ENCODE measurements around the gene NOC3L. TPM values are rescaled to one million over a fixed set of nuclear protein-coding genes. Genes with fewer than 3 reads are reported as not detected.

The NOC3L gene
- total and polyA plus RNA-seq, 2 of the 4 experiments (the other 2 are of a cell fraction) = 11.9 to 26.5 TPM

GRCh38 chr10:94320285-94320914 is 42.3 kb downstream of the NOC3L start:
- no peak overlapping the region for H3K27ac ChIP-seq (ENCODE audit: insufficient read depth, low read length)
- no peak overlapping the region for H4K5ac ChIP-seq (ENCODE audit: low read depth, low read length)
- no peak overlapping the region for H2AFZ ChIP-seq (replicated peaks; ENCODE audit: low read length, poor library complexity)
- peaks cover 7% of the 10 kb centered on the region for H3K36me3 ChIP-seq (ENCODE audit: control insufficient read depth, insufficient read depth, low read length)
- H3K4me3 ChIP-seq (ENCODE audit: insufficient read depth, low read depth, low read length) = no peak overlapping the region
- H3K4me2 ChIP-seq (ENCODE audit: low read depth, low read length) = no peak overlapping the region
- no peak overlapping the region for H3K23ac ChIP-seq (ENCODE audit: low read depth, low read length)
- no peak overlapping the region for H2BK120ac ChIP-seq (ENCODE audit: low read depth, low read length)
- peaks cover 2% of the 10 kb centered on the region; the same call in 1 of the 2 replicates for H3K4me1 ChIP-seq (ENCODE audit: control insufficient read depth, insufficient read depth, low read length)
- peak; percentile 87 for TF ChIP-seq CTCF (conservative IDR thresholded peaks at IDR 0.05; ENCODE audit: low read depth, low read length)
- 0 out of 2 replicates have a peak, but pooled peaks have one; percentile 30 for TF ChIP-seq POLR2A (IDR thresholded peaks at IDR 0.05; ENCODE audit: low read depth, low read length)
- peak; percentile 91 for TF ChIP-seq RAD21 (IDR thresholded peaks at IDR 0.05; ENCODE audit: low read length)
- TF ChIP-seq RCOR1 (IDR thresholded peaks at IDR 0.05; ENCODE audit: insufficient replicate concordance, low read length) = no peak
- peak; percentile 97 for TF ChIP-seq SMC3 (IDR thresholded peaks at IDR 0.05; ENCODE audit: low read depth, low read length)
- no peaks in the 10 kb centered on the region for H3K79me1 ChIP-seq (ENCODE audit: low read depth in 1 of 2, low read length in 2 of 2)
- no peak overlapping the region for H3K56ac ChIP-seq (ENCODE audit: extremely low read depth, insufficient read depth, low read length)
- ChIA-PET POLR2A (ENCODE audit: unreplicated experiment) (no interaction called here), CTCF (interaction anchor here (0.6 to 2.8 kb wide), 15 partner anchors 9 to 404 kb away, joined by 3 to 26 read pairs (median 4); no protein-coding TSS in a partner anchor)
- 0% methylated on average over 1 of the region's 2 CpGs; no CpG with 5 or more reads in 1 of the 2 experiments for WGBS, 2 experiments (ENCODE audit: extremely low coverage in 2 of 2, insufficient read length in 1 of 2)
- no peaks in the 10 kb centered on the region for H4K20me1 ChIP-seq (ENCODE audit: insufficient read depth, low read length)
- no peak overlapping the region for H3K4ac ChIP-seq (ENCODE audit: low read depth, low read length)
- dilution Hi-C loops (cut with HindIII; ENCODE audit: low sequenced_read_pairs, unreplicated experiment) = no loop called here
- no peaks in the 10 kb centered on the region for H3K27me3 ChIP-seq (ENCODE audit: control insufficient read depth, insufficient read depth, low read length)
- H3K9ac ChIP-seq (ENCODE audit: low read depth, low read length) = no peak overlapping the region
- ATAC-seq (ENCODE audit: low read depth) (peak; percentile 64), DNase-seq (peak; percentile 52)
- H2AK5ac ChIP-seq (ENCODE audit: low read depth, low read length) = no peak overlapping the region
- H2BK20ac ChIP-seq (ENCODE audit: low read depth, low read length) = no peak overlapping the region
- BruUV-seq (replicated peaks) = no TSS peak
- no peak overlapping the region for H3K18ac ChIP-seq (ENCODE audit: low read depth, low read length)
- in situ Hi-C loops (cut with MboI; ENCODE audit: low sequenced_read_pairs) = loop anchor here (5.0 kb wide), 1 partner anchor 403 kb away; no protein-coding TSS in a partner anchor
- peaks cover 2% of the 10 kb centered on the region; the same call in 1 of the 2 replicates for H3K9me1 ChIP-seq (ENCODE audit: insufficient read depth, low read length)
- H2AK9ac ChIP-seq (replicated peaks; ENCODE audit: low read depth, low read length, poor library complexity) = no peak overlapping the region
- no peak overlapping the region for H2BK15ac ChIP-seq (ENCODE audit: low read depth, low read length)
- H3K9me3 ChIP-seq (ENCODE audit: control insufficient read depth, insufficient read depth, low read length) = no peaks in the 10 kb centered on the region
- no peak overlapping the region for H2BK5ac ChIP-seq (ENCODE audit: low read depth, low read length, poor library complexity, severe bottlenecking)
- H3K14ac ChIP-seq (replicated peaks; ENCODE audit: low read depth, low read length) = no peak overlapping the region
- intact Hi-C loops (cut with micrococcal nuclease) = loop anchor here (1.0 to 2.0 kb wide), 4 partner anchors 124 to 499 kb away; no protein-coding TSS in a partner anchor
- no peak overlapping the region for H4K8ac ChIP-seq (ENCODE audit: low read depth in 2 of 2, low read length in 2 of 2)
- H4K91ac ChIP-seq (ENCODE audit: insufficient read depth, low read depth, low read length) = no peak overlapping the region
